PFSK-1 (cell line): ENCODE data around the gene CDC42.

Experiments used
- POLR2AphosphoS5 ChIP-seq: IDR thresholded peaks from 2 replicates; pipeline ENCODE4 v1.6.1; 2012; ENCODE audit warnings: low read depth, mild to moderate bottlenecking, control low read depth, low read length, moderate library complexity
- REST ChIP-seq, 2 experiments: IDR thresholded peaks; 2 replicates each; pipeline versions ENCODE4 v1.6.1 to v1.8.0; 2011 to 2012; ENCODE audit warnings: low read depth in 2 of 2, low read length in 2 of 2, control low read depth in 1 of 2, inconsistent platforms in 1 of 2, mild to moderate bottlenecking in 1 of 2, moderate library complexity in 1 of 2; ENCODE audit not compliant: insufficient read depth in 1 of 2
- SIN3A ChIP-seq: IDR thresholded peaks from 2 replicates; pipeline ENCODE4 v1.6.1; 2012; ENCODE audit warnings: mild to moderate bottlenecking, low read length, moderate library complexity, borderline replicate concordance; ENCODE audit not compliant: insufficient read depth
- TAF1 ChIP-seq: IDR thresholded peaks from 2 replicates; pipeline ENCODE4 v1.6.1; 2012; ENCODE audit warnings: low read length, control low read depth, borderline replicate concordance; ENCODE audit not compliant: insufficient read depth

DNA sequence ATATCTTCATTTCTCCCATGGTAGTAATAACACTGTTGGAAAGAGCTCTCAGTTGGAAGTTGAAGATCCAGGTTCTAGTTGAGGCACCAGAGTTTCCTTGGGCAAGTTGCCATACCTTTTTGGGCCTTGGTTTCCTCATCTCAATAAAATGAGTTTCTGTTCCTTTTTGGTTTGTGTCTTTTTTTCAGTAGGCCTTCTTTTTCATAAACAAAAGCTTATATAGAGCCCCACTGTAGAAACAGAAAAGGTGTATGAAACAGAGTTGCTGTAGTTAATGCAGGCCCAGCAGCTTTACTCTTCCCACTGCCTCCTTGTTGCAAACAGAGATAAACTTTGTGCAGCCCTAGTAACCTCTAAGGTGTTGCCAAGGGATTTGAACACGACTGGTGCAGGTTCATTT, 48.7 kb downstream of the CDC42 start:
- TF ChIP-seq TAF1 (no peak), POLR2AphosphoS5 (no peak), REST (IDR thresholded peaks at IDR 0.05; ENCODE audit: insufficient read depth in 1 of 2, low read depth in 2 of 2, low read length in 2 of 2) (no peak), SIN3A (no peak)
